NCI-H2081 (cell line): Measurements from ENCODE around the gene NAA40.
A peak's percentile ranks its signal among the peaks of the same experiment; 100 is the strongest.

Experiments used
- DNase-seq, 2 experiments: peaks; one replicate each; lab custom pipeline; 2025; lab: John Stamatoyannopoulos, UW

Gene NAA40

DNA sequence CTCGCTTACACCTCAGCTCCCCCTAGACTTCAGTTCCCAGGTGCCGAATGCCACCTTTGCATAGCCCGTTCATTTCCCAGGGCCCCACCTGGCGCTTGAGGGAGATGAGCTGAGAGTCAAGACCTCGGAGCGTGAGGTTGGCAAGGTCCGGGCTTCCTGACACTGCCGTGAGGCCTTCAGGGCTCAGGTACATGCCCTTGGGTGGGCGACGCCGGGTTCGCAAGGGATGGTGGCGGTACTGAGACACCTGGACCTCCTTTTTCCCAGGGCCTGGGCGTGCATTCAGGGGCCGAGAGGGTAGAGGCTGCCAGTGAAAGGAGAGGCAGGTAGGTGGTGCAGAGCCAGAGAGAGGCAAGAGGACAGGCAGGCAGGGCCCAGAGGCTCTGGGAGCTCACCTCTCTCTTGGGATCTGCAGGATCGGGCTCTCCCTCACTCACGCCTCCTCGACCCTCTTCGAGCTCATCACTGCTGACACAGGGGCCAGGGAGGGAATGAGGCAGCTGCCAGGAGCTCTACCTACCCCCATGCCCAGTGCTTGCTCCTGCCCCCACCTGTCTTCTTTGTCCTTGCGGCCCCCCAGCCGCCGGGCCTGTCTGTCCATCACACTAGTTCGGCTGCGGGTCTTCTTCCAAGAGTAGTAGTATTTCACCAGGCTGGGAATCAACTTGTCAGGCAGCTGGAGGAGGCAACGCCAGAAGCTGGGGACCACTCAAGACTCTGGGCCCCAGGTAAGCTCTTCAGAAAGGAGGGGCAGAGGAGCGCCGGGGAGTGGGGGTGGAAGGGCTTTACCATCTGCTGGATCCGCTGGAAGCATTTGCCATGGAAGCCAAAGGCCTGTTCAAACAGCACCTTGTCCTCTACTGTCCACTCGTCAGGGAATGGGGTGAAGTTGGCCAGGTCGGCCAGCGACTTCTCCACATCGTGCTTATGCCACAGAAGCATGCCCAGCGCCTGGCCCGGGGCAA lies 24.7 kb upstream of the NAA40 start:
- no peak for DNase-seq

DNA sequence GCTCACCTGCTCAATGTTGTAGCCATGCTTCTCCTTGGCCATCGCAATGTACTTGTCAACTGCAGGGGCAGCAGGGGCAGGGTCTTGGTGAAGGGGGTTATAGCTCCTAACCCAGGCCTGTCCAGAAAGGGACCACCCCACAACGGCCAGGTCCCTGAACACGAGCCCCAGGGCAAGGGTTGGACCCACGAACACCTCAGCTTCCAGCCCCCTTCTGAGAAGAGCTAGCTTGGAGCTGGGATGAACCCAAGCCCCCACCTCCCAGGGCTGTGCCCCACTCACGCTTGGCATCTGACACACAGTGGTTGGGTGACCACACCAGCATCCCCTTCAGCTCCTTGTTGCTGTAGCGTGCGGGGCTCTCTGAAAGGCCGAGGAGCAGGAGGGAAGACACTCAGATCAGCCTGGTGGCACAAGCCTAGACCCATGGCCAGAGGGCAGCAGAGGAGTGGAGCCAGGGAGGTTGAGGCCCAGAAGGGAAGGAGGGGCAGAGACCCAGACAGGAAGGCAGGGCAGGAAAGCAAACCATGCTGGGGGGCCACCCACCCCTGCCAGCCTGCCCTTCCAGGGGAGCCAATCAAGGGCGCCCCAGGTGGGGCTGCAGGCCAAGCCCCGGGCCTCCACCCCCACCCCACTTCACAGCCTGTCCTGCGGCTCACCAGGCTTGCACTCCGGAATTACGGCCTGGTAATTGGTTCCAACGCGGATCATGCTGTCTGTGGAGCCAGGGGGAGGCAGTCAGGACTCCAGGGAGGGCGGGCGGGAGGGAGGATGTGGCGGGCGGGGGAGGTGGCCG lies 23.7 kb upstream of the NAA40 start:
- no peak for DNase-seq

DNA sequence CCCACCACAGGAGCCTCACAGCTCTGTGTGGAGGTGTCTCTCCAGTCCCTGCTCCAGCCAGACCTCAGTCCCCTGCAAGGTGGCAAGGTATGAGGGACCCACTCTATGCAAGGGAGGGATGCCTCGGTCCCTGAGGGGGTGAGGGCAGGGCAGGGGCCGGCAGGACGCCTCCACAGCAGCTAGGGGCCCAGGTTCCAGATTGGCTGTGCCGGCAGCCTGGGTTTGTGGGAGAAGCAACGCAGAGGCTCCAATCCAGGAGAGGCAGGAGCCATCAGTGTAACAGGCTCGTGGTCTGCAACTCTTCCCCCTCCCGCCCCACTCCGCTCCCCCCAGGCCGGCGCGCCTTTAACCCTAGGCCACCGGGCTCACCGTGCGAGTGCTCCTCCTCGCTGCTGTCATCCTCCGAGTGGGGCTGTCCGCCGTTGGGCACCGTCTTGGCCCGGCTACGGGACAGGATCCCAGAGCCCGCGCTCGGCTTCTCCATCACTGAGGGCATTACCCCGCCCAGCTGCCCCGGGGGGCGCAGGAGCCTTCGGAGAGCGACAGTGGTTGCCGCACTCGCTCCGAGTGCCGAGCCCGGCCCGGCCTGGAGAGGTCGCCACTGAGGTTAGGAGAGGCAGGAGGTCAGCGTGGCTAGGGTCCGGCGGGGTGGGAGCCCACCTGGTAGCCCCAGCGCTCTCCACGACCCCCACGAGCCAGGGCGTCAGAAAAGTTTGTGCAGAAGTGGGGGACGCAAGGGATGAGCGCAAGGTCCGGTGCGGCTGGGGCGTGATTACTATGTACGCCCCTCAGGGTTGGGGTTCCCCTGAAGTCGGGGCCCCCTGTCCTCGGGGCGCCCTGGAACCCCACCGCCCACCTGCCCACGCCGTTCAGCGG lies 22.6 kb upstream of the NAA40 start:
- peak; percentile 41 to 58 for DNase-seq

DNA sequence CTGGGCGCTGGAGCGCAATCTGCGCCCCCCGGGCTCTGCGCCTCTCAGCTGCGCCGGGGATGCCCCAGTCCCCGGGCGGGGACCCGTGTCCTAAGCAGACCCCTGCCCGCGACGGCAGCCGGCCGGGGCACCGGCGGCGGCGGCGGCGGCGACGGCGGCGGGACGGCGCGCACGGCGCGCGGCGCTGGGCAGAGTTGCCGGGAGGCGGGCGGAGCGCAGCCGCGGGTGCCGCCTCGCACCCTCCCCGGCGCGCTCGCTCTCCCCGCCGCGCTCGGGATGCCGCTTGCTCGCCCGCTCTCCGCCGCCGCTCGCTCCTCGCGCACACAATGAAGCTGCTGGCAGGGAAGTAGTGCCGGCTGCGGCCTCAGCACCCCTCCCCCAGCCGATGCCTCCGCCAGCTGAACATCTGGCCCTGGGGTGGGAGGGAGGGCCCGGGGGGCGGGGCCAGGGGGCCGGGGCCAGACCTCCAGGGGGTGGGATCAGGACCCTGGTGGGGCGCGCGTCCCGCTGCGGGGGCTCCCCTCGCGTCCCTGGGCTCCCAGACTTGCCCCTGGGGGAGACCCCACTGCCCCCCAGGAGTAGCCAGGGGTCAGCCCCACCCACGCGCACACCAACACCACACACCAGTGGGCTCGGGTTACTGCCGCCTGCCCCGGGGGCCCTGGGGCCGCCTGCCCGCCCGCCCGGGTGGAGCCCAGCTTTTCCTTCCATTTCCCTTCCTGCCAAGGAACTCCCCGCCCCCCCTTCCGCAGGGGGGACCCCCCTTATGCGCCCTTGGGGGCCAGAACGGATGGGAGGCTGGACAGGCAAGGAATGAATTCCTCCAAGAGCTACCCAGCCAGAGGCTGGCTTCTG lies 21.7 kb upstream of the NAA40 start, which contains the start of gene RCOR2:
RCOR2 (minus strand) TSS at position 328 of the 855 bp plus-strand sequence. CDS start 708 bp downstream, outside the sequence.
- DNase-seq = peak; percentile 72 to 83

GRCh38 chr11:63917692-63918506 lies 20.9 kb upstream of the NAA40 start:
- peak; percentile 47 to 54 for DNase-seq

- no peak for DNase-seq
Observed at GRCh38 chr11:63918507-63919191, 20.2 kb upstream of the NAA40 start.

DNA sequence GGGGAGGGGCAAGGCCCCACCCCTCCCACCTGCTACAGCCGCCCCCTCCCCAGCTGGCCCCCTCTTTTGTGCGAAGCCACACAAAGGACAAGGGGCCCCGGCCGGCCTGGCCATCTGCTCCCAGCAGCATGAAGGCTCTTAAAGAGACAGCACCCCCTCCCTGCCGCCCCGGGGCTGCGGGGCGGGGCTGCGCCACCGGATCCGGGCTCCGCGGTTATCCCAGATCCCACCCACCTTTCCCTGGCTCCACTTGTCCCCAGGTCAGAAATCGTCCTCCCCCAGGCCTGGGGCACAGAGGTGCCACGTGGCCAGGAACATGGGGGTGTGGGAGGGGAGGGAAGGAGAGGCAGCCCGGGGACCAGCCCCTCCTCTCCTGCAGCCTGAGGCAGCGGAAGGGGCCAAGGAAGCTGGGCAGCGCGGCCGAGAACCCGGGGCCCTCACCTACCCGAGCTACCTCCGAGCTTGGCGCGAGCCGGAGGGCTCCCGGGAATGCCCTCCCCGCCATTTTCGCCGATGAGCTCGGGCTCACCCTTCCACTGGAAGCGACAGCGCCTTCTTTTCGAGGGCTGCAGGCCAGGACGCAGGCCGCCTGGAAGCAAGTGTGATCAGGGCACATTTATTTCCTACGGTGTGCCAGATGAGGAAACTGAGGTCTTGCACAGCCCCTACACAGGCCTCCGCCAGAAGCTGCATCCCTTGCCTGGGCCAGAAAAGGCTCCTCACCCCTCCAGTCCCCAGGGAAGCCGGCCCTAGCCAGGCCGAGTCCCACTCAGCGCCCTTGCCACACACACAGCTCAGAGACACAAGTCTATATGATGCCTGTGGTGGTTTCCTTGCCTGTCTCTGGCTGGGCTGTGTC lies 19.3 kb upstream of the NAA40 start:
- no peak for DNase-seq

GRCh38 chr11:63920126-63920938 lies 18.5 kb upstream of the NAA40 start:
- no peak for DNase-seq

DNA sequence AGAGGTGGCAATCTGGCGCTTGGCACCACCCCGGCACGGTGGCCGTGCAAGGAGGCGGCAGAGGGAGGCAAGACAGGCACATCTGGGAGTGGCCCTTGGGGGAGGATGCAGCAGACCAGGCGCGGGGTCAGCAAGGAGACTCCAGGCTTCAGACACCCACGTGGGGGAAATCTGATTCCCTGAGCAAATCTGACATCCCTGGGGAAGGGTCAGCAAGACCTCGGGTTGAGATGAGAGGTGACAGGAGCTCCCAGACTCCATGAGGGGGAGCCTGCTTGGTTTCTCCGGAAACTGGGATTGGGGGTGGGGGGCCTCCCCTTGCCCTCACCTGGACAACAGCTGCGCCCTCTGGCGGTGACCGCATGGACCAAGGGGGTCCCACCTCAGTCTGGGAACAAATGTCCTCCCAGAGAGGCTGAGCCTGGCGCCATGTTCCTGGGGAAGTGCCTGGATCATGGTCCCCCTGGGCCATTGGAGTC lies 17.8 kb upstream of the NAA40 start:
- DNase-seq = no peak

DNA sequence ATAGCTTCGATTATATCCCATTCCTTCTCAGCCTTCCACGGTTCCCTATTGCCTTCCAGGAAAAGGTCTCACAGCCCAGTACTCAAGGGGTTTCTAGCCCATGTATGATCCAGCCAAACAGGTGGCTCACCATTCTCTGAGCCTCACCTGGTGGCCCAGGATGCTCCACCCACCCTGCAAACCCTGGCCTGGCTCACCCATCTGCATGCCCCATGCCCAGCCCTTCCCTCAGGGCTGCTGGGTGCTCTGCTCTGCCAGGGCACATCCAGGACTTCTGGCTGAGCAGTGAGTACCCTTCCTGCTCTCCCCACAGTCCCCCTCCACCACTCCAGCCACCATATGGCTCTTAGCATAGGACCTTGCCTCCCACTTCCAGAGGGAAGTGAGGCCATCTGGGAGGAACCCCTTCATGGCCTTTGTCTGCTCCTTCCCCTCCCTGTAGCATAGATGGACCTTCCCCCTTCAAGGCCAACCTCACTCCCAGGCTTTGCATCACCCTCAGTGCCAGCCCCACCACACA lies 16.1 kb upstream of the NAA40 start:
- no peak for DNase-seq

DNA sequence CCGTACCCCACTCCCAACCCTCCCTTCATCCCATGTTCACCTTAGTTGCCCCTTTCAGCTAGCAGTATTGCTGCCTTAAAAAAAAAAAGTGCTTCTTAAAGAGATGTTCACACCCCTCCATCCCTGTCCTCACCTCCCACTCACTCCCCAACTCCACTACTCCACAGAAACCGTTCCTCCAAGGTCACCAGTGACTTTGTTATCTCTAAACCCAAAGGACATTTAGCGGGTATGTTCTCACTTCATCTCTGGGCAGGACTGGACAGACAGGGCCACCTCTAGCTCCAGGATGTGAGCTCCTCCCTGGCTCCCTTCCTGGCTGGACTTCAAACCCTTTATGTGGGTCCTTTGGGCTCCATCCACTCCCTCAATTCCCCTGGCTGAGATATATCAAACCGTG lies 15.5 kb upstream of the NAA40 start:
- no peak for DNase-seq

- no peak for DNase-seq
Observed at GRCh38 chr11:63929616-63930015, 9.2 kb upstream of the NAA40 start.

GRCh38 chr11:63931045-63931444 lies 7.8 kb upstream of the NAA40 start:
- DNase-seq = no peak

GRCh38 chr11:63931876-63932275 lies 6.9 kb upstream of the NAA40 start:
- no peak for DNase-seq

DNA sequence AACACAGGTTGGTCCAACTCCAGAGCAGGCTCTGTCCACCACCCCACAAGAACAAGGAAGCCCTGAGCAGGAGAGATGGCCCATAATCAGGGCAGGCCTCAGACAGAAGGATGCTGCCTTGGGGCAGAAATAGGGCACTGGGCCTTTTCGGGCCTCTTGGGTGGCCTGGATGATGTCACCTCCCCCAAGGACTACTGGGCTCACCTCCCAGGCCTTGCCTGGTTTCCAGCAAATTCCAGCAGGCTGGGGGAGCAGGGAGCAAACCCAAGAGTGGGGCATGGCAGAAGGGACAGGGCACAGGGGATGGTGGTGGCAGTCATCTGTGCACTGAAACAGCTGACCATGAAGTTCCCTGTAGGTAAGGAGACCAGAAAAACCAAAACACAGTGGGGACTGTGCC lies 5.3 kb upstream of the NAA40 start:
- no peak for DNase-seq

DNA sequence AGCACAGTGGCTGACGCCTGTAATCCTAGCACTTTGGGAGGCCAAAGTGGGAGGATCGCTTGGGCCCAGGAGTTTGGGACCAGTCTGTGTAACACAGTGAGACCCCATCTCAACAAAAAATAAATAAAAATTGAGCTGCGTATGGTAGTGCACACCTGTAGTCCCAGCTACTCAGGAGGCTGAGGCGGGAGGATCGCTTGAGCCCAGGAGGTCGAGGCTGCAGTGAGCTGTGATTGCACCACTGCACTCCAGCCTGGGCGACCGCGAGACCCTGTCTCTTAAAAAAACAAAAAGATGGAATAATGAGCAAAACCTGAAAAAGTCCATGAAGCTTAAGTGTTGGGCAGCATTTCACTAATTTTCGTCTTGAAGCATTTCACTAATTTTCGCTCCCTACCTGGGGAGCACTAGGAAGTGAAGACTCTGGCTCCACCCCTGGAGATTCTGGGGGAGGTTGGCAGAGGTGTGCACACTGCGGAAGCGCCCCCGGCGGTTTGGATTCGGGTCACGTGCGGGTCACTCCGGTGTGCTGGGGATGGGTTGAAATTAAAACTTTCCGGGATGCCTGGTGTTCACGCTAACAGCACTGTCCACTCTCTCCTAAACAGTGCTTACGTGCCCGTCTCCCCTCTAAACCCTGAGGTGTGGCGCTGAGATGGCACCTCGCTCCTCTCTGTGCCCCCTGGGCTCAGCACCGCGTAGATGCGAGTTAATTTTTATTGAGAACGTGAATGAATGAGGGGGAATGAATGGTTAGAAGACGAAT lies 906 bp upstream of the NAA40 start:
- DNase-seq = peak; percentile 26 to 48
